Measurements from ENCODE around the gene CCDC24. TPM values are rescaled to one million over a fixed set of nuclear protein-coding genes. Genes with fewer than 3 reads are reported as not detected.
A peak's percentile ranks its signal among the peaks of the same experiment; 100 is the strongest.

CCDC24 gene
- total and polyA plus RNA-seq, 2 of the 13 experiments (the other 11 are each of a cell fraction or from before 2014, with no cell fraction given), result 1.4 to 2.9 TPM

DNA sequence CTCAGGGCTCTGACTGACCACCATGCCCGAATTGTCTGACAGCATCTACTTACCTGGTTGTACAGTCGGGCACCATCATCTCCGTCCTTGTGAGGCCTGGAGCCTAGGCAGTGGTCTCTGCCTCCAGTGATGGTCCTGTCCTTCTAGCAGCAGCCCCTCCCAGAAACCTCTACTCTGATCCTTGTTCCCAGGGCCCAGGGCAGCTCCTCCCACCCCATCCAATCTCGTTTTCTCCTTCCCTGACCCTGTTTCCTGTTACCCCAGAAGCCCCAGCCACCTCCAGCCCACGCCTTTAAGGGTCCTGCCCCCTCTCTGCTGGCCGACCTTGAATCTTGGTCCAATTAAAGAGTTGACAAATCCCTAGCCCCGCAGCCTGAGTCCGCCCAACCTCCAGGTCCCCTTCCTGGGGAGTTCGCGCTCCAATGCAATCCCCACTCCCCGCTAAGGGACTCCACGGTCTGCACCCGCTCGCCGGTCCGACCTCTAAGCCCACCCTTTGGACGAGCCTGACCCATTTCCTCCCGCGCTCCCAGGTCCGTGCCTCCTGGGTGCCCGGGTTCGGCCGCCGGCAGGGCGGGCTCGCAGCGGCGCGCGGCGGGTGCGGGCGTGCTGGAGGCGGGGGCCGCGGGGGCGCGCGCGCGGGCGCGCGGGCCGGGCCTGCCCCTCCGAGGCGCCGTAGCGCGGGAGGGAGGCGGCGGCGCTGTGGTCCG lies 12.7 kb upstream of the CCDC24 start, which contains the start of gene B4GALT2 (continued):
- TF ChIP-seq ZNF557 (CRISPR knock-in tag; IDR thresholded peaks at IDR 0.05) (no peak), EP300 (IDR thresholded peaks at IDR 0.05; ENCODE audit: low read depth in 2 of 2, low read length in 2 of 2) (no peak; a peak in 1 of 4 replicates), EP300 (CRISPR knock-in tag; IDR thresholded peaks at IDR 0.05; ENCODE audit: borderline replicate concordance) (no peak), ZNF709 (CRISPR knock-in tag; IDR thresholded peaks at IDR 0.05) (0 out of 2 replicates have a peak, but pooled peaks have one; percentile 10), KDM5A (IDR thresholded peaks at IDR 0.05; ENCODE audit: borderline replicate concordance, low read length) (no peak; the same call in 1 of the 2 replicates), NPAS2 (CRISPR knock-in tag; IDR thresholded peaks at IDR 0.05; ENCODE audit: borderline replicate concordance) (0 out of 2 replicates have a peak, but pooled peaks have one; percentile 73), ZSCAN30 (CRISPR knock-in tag; IDR thresholded peaks at IDR 0.05) (no peak), POLR2A (IDR thresholded peaks at IDR 0.05; ENCODE audit: insufficient read depth in 1 of 2, low read depth in 2 of 2, low read length in 2 of 2) (peak in 1 of 2 experiments; percentile 69; a peak in 1 of 4 replicates), CEBPG (CRISPR knock-in tag; IDR thresholded peaks at IDR 0.05) (no peak), SMAD3 (CRISPR knock-in tag; IDR thresholded peaks at IDR 0.05) (no peak), ARNTL (CRISPR knock-in tag; IDR thresholded peaks at IDR 0.05) (peak; percentile 56; the same call in 1 of the 2 replicates)
- TF ChIP-seq, protein P1, sequence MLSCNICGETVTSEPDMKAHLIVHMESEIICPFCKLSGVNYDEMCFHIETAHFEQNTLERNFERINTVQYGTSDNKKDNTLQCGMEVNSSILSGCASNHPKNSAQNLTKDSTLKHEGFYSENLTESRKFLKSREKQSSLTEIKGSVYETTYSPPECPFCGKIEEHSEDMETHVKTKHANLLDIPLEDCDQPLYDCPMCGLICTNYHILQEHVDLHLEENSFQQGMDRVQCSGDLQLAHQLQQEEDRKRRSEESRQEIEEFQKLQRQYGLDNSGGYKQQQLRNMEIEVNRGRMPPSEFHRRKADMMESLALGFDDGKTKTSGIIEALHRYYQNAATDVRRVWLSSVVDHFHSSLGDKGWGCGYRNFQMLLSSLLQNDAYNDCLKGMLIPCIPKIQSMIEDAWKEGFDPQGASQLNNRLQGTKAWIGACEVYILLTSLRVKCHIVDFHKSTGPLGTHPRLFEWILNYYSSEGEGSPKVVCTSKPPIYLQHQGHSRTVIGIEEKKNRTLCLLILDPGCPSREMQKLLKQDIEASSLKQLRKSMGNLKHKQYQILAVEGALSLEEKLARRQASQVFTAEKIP (CRISPR knock-in tag; IDR thresholded peaks at IDR 0.05; ENCODE audit: borderline replicate concordance), result no peak
- TF ChIP-seq, protein P2, sequence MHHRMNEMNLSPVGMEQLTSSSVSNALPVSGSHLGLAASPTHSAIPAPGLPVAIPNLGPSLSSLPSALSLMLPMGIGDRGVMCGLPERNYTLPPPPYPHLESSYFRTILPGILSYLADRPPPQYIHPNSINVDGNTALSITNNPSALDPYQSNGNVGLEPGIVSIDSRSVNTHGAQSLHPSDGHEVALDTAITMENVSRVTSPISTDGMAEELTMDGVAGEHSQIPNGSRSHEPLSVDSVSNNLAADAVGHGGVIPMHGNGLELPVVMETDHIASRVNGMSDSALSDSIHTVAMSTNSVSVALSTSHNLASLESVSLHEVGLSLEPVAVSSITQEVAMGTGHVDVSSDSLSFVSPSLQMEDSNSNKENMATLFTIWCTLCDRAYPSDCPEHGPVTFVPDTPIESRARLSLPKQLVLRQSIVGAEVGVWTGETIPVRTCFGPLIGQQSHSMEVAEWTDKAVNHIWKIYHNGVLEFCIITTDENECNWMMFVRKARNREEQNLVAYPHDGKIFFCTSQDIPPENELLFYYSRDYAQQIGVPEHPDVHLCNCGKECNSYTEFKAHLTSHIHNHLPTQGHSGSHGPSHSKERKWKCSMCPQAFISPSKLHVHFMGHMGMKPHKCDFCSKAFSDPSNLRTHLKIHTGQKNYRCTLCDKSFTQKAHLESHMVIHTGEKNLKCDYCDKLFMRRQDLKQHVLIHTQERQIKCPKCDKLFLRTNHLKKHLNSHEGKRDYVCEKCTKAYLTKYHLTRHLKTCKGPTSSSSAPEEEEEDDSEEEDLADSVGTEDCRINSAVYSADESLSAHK (CRISPR knock-in tag; IDR thresholded peaks at IDR 0.05; ENCODE audit: borderline replicate concordance), result no peak
- TF ChIP-seq, protein P3, sequence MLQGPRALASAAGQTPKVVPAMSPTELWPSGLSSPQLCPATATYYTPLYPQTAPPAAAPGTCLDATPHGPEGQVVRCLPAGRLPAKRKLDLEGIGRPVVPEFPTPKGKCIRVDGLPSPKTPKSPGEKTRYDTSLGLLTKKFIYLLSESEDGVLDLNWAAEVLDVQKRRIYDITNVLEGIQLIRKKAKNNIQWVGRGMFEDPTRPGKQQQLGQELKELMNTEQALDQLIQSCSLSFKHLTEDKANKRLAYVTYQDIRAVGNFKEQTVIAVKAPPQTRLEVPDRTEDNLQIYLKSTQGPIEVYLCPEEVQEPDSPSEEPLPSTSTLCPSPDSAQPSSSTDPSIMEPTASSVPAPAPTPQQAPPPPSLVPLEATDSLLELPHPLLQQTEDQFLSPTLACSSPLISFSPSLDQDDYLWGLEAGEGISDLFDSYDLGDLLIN (CRISPR knock-in tag; IDR thresholded peaks at IDR 0.05; ENCODE audit: borderline replicate concordance), result no peak
- TF ChIP-seq, protein P4, sequence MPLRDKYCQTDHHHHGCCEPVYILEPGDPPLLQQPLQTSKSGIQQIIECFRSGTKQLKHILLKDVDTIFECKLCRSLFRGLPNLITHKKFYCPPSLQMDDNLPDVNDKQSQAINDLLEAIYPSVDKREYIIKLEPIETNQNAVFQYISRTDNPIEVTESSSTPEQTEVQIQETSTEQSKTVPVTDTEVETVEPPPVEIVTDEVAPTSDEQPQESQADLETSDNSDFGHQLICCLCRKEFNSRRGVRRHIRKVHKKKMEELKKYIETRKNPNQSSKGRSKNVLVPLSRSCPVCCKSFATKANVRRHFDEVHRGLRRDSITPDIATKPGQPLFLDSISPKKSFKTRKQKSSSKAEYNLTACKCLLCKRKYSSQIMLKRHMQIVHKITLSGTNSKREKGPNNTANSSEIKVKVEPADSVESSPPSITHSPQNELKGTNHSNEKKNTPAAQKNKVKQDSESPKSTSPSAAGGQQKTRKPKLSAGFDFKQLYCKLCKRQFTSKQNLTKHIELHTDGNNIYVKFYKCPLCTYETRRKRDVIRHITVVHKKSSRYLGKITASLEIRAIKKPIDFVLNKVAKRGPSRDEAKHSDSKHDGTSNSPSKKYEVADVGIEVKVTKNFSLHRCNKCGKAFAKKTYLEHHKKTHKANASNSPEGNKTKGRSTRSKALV (CRISPR knock-in tag; IDR thresholded peaks at IDR 0.05), result no peak
- TF ChIP-seq, protein P5, sequence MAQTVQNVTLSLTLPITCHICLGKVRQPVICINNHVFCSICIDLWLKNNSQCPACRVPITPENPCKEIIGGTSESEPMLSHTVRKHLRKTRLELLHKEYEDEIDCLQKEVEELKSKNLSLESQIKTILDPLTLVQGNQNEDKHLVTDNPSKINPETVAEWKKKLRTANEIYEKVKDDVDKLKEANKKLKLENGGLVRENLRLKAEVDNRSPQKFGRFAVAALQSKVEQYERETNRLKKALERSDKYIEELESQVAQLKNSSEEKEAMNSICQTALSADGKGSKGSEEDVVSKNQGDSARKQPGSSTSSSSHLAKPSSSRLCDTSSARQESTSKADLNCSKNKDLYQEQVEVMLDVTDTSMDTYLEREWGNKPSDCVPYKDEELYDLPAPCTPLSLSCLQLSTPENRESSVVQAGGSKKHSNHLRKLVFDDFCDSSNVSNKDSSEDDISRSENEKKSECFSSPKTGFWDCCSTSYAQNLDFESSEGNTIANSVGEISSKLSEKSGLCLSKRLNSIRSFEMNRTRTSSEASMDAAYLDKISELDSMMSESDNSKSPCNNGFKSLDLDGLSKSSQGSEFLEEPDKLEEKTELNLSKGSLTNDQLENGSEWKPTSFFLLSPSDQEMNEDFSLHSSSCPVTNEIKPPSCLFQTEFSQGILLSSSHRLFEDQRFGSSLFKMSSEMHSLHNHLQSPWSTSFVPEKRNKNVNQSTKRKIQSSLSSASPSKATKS (CRISPR knock-in tag; IDR thresholded peaks at IDR 0.05), result no peak

Measured in HepG2 (cell line).